NCI-H1092 treated with DMSO at 0.1 percent for 48 hours (cell line): Measurements from ENCODE around the gene ENO4.

Source experiments
- DNase-seq: peaks from one replicate; lab custom pipeline; 2025; lab: John Stamatoyannopoulos, UW

The ENO4 gene, protein sequence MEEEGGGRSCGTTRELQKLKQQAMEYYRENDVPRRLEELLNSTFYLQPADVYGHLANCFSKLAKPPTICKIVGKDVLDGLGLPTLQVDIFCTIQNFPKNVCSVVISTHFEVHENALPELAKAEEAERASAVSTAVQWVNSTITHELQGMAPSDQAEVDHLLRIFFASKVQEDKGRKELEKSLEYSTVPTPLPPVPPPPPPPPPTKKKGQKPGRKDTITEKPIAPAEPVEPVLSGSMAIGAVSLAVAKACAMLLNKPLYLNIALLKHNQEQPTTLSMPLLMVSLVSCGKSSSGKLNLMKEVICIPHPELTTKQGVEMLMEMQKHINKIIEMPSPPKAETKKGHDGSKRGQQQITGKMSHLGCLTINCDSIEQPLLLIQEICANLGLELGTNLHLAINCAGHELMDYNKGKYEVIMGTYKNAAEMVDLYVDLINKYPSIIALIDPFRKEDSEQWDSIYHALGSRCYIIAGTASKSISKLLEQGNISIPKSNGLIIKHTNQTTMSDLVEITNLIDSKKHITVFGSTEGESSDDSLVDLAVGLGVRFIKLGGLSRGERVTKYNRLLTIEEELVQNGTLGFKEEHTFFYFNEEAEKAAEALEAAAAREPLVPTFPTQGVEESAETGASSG

DNA sequence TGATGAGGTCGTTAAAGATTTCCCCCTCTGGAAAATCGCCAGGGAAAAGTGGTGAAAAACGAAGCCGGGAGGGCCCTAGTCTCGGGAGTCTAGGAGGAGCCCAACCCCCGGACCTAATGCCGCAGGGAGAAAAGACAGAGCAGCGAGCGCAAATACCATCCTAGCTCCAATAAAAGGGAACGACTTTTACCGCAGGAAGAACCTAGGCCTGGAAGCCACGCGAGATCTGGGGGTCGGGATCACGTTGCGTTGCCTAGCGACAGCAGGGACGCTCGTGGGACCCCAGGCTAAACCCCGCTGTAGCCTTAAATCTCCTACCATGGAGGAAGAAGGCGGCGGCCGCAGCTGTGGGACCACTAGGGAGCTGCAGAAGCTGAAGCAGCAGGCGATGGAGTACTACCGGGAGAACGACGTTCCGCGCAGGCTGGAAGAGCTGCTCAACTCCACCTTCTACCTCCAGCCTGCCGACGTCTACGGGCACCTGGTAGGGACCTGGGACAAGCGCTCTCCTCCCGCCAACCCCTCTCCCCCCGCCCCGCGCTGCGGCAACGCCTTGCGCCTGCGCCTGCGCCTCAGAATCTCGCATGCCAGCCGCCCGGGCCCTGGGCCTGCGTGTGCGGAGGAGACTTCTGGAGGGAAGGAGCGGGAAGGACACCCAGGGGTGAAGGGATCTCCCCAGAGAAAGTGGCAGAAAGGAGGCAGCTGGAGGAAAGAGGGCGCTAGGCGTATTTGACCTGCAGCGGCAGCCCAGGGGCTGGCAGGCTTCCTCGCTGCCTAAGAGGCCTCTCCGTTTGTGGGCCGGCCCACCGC lies at the start of gene ENO4:
TSS of gene ENO4 (plus strand) at position 252 of the 810 bp plus-strand sequence. CDS start at position 320, 68 bp downstream.
- peak; percentile 89 for DNase-seq

DNA sequence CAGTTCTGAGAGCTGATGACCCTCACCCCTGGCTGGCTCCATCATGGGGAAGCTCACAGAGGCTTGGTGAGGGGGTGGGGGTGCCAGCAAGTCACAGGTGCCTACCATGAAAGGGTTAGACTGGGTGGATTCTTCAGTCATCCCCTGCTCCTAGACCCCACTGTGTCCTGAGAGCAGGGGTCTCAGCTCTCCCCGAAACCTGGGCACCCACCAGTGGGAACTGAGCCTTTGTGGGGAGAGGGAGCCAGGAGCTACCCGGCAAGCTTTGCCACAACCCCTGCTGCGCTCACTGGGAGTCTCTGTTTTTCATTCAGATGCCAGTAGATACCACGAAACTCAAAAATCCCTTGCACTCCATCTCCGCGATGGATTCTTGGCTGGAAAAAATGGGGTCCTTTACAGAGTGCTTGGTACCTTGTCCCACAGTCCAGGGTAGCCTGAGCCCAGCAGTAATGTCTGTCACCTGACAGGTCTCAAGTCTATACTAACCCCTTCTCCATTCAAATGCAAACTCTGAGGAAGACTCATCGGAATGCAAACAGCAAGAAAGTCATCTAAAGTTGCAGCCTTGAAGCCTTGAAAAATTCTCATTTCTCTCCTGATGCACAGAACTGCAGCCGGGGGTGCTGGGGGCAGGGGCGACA lies 48.9 kb upstream of the ENO4 start:
- no peak for DNase-seq

DNA sequence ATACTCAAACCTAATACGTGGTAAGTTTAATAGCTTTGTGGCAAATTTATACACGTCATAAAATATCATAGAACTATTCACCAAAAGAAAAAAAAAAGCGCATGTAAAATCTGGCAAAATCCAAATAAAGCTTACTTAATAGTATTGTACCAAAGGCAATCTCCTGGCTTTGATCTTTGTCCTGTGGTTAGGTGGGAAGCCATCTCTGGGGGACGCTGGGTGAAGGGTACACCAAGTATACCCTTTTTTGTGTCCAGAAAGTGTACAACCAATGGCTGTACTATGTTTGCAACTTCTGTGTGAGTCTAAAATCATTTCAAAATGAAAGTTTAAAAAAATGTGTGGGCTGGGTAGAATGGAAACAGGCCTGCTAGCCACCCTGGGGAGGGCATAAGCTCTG lies 47.6 kb upstream of the ENO4 start:
- no peak for DNase-seq

DNA sequence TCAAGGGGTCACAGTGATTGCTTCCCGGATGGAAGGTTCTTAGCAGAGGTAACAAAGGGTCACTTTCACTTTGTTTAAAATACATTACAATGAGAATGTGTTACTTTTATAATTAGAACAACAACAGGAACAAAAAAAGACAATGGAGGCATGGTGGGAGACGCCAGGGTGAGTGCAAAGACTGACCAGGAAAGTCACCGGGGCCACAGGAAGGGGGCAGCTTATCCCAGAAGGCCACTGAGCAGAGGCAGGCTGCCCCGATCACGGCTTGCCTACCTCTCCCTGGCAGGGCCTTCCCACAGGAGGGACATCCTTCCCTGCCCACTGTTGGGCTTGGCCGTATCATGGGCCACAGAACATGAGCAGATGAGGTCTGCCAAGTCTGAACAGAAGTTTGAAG lies 46.8 kb upstream of the ENO4 start:
- DNase-seq, result no peak

DNA sequence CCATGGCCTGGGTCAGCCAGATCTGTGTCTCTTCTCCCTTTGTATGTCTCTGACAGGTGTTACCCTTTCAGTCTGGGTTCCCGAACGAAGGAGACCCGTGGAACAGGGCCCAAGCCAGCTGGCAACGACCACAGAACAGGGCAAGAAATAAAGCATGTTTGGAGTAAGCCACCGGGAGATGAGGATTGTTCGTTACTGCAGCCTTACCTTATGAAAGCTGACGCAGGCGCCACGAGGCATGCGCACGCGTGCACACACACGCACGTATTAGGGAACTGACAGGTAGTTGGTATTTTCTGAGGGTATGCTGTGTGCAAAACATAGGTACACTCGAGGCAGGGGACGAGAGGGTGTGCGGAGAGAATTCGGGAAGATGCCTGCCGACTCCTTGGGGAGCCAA lies 46.4 kb upstream of the ENO4 start:
- no peak for DNase-seq

DNA sequence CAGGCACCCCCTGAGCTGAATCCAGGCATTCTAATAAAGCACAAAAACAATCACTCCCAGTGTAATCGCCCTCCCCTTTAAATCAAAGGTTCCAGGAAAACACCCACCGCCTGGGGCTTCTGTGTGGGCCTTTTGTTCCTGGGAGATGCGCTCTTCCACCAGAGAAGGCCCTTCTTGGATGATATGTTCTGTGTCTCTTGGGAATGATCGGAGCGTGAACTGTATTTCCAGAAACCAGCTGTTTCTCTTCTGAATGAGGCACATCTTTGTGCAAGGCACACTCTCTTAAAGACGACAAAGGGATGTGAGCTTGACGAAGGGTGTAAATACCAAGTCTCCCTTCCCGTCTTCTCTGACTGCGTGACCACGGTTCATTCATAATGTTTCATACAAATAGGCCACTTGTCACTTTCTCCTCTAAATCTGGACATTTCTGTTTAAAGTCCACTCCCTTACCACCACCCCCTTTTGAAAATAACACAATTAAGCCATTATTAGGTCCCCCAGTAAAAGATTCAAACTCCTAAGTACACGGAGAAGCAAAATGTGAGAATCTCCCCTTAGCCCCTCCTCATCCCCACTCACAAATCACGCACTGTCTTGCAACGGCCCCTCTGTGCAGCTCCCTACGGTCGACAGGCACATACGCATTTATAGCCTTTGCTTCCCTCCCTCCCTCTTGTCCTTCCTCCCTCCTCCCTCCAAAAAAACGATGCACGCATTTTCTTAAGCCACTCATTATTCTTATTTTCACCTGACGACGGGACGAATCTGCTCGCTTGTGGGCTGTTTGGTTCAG lies 45.6 kb upstream of the ENO4 start:
- DNase-seq, result no peak

DNA sequence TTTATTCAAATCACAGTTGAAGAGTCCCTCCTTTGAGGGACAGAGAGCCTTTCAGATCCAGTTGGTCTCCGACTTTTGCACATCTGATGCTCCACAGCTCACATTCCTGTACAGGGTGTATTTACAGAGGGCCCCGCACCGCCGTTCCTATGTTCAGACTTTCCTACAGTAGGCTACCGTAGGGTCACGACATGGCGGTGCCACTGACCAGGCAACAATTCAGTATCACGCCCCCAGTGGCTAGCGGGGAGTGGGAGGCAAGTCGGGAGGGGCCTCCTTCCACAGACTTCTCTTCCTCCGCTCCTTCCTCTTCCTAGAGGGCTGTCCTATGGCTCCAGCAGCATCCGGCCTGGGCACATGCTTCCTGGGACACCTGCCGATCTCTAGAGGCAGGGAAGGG lies 40.6 kb upstream of the ENO4 start:
- no peak for DNase-seq

DNA sequence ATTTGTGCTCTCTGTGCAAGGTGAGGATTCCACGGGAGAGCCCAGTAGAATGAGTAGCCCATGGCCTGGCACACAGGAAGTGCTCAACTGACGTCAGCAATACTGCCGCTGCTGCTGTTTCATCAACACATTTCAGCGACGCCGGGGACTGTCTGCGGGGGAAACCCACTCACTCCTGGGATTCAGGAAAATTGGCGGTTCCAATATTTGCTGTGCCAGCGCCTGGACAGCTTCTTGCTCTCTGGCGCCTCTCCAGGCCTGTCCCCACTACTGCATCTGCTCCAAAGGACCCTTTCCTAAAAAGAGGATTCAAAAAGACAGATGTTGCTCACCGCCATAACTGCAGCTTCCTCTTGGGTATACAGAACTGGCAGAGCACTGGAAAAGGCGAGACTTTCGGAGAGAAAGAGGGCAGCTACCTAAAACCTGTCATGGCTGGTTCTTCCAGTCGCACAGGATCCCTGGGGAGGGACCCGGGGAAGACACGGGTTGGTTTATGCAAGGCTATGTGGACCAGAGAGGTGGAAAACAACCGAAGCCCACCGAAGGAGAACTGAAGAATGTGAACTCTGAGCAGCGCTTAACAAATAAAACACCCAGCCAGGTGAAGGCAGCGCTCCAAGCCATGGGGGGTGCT lies 39.7 kb upstream of the ENO4 start:
- DNase-seq, result peak; percentile 1

DNA sequence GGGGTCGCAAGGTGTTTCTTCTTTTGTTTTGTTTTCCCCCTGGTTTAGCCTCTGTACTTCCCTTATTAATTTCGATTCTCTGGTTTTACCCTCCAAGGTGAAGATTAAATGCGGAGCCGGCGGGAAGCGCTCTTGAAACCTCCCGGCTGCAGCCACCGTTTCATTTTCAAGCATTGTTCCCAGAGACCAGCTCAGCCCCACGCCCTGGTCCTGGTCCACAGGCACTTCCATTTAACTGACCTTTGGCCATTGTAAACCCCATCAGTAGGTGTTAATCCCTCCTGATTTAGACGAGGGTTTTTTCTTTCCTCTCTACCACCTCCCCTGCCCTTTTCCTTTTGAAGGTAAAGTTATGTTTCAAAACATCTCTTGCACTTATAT lies 39.2 kb upstream of the ENO4 start:
- DNase-seq, result no peak

DNA sequence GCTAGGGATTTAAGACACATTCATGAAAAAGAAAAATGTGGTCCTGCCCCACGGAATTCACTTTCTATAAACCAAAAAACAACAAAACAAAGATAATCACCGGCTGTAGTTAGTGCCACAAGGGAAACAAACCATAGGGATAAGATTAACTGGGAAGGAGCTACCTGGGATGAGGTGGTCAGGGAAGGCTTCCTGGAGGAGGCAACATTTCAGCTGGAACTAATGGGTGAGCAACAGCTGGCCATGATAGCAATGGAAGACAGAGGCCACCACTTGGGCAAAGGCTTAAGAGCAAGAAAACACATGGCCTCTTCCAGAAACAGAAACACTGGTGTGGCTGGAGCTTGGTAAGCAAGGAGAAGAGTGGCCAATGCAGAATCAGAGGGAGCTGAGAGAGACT lies 38.4 kb upstream of the ENO4 start:
- no peak for DNase-seq

DNA sequence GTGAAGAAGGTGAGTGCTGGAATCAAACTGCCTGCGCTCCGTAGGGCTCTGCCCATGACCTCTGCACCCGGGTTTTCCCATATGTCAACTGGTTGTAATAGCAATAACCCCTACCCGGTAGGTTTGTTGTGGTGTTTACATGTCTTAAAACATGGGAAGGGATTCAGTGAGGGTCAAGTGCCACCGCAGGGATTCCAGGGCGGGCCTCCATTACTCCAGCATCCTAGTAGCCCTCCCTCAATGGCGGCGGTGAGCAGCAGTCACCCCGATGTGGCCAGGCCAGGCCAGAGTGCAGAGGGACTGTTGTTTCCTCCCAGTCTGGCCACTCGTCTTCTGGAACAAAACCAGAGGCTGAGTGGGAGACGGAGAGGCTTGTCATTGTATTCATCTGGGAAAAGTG lies 37.6 kb upstream of the ENO4 start:
- DNase-seq, result no peak

DNA sequence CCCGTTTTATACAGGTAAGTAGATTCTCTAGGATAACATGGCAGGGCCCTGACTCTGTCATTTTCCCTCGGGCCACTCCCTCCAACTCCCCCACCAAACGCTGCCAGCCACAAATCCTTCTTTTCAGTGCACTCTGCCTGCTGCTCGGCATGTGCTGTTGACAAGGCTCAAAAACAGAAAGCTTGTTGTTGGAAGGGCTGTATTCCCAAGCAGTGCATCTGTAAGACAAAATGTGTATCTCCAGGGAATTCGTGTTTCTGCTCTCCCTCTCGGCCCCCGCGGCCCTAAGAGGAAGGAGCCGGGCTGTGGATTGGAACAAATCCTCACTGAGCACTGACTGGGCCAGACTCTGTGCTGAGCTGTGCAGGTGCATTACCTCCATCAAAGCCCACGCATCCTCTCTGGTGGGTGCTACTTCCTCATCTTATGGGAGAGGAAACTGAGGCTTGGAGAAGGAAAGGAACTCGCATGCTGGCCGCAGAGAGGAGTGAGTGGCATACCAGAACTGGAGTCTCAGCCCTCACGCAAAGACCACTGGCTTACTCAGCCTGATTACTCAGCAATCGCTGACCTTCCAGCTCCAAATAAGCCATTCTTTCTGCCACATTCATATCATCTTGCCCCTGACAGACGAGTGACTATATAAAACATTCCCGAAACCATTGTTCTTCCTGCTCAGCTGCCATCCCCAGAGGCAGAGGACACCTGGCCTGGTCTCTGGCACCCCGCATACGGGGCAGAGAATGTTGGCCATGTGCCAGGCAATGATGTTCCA lies 33.5 kb upstream of the ENO4 start:
- DNase-seq, result no peak

DNA sequence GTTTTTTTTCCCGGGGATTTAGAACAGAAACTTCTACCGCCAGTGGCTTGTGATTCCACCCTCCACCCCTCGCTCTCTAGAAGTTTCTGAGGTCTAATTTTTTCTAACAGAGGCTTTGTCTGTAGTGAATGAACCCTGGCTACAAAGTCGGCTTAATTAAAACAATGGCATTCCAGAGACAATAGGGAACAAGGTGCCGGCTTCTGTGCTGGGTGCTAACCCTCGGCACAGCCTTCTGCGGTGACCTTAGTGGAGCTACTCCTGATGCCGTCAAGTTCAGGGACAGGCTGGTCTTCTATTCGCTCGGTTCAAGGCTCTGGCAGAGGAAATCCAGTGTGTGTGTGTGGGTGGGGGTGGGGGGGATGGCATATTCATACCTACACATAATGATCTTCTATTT lies 32.1 kb upstream of the ENO4 start:
- DNase-seq, result no peak

DNA sequence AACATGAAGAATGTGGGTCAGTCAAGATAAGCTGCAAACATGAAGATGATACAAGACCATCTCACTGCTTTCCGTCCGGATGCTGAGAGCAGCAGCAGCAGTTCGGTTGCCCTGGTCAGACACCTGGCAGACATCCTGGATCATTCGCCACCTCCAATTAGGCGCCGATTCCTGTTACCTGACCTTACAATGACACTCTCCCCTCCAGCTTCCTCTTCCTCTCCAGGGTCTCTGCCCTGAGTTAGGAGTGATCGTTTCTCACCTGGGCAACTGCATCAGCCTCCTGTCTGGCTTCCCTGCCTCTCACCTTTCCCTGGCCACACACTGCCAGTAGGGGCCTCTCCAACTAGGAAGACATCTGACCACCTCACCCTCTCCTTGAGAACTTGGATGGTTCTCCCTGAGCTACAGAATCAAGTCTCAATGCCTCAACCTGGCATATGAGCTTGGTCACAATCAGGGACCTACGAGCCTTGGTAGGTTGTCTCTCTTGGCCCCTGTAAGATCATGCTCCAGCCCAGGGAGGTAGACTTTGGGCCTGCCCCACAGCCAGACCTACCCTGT lies 31.4 kb upstream of the ENO4 start:
- DNase-seq, result no peak

DNA sequence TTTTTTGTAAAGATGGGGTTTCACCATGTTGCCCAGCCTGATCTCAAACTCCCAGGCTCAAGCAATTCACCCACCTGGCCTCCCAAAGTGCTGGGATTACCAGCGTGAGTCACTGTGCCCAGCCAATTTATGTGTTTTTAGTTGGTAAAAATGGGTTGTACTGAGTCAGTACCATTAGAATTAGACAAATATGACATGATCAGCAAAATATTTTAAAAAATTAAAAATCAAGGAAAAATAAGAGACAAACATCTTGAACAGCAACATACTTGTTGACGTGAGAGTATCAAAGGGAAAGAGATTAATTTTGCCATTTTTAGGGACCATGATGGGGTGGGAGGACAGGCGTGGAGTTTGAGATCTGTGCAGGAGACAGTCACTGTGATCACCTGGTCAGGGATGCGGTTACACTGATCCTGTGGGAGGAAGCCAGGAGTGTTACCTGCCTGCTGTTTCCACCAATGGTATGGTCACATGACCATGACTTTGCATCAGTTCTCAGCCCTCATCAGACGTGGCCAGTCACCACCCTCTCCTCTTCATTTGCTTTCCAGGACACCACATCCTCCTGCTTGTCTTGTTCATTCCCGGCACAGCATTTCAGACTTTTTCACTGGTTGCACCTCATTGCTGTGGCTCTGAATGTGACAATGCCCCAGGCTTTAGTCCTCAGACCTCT lies 29.2 kb upstream of the ENO4 start:
- DNase-seq, result no peak

DNA sequence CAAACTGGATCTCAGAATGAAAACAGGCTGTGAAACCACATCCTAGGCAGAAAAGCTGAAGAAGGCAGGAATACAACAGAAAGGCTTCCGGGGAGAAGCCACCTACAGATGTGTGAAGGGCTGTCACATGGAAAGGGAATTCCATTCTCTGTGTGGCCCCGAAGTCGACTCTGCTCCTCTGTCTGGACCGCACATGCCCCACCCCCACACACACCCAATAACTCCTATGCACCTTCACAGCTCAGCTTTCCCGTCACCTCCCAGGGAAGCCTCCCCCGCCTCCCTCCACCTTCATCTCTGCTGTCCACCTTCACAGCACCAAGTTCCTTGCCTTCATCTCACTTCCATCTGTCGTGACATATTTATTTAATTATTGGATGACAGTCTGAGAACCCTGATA lies 23.4 kb upstream of the ENO4 start:
- no peak for DNase-seq

DNA sequence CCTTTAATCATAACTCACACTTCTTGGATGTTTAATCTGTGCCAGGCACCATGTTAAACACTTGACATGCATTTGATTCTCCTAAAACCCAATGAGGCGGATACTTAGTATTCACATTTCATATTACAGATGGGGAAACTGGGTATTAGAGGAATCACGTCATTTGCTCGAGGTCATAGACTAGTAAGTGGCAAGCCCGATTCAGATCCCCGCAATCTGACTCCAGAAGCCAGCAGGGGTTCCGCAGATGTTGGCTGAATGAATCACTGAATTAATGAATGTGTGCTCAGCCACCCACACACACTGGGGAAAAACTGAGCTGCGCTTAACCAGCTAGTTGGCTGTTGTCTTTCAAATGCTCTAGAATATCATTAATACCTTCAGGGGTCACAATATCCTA lies 22.5 kb upstream of the ENO4 start:
- no peak for DNase-seq

DNA sequence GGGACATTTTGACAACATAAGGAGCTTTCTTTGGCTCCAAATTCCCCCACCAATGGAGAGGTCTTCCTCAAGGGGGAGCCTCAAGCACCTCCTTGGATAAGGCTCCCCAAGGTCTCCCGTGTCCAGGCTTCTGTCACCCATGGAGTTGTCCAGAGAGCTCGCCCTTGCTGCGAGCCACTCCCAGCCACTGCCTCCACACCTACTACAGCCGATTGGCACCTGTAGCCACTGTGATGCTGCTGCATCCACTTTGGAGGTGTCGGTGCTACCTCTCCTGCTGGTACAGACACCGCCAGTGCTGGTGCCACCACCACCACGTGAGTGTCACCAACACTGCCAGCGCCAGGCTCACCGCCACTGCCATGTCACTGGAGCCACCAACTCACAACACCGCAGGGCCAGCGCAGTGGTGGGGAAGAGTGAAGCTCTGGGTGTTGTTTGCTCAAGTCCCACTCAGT lies 22.1 kb upstream of the ENO4 start:
- DNase-seq, result no peak

DNA sequence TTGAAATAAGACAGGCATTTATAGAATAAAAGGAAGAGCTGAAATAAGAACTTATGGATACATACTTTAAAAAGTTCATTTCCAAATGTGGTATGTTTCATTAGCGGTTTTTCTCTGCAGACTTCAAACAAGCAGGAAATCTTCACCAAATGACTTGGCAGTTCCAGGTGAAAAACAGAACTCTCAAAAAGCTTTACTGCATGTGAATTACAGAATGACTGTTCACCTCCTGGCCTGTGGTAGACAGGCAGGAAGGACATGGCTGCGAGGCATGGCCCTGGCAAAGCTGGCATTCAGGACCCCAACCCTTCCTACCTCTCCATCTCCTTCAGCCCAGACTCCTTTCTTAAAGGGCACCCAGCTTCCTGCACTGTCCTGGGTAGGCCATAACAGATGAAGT lies 21.2 kb upstream of the ENO4 start:
- no peak for DNase-seq
